Nephron progenitor cell (in vitro differentiated cells): ENCODE measurements around the gene NUDT5.
A peak's percentile ranks its signal among the peaks of the same experiment; 100 is the strongest.

ENCODE experiments used
- DNase-seq: peaks from one replicate; pipeline ENCODE4 v3.0.0; 2021
- H3K27ac Mint-ChIP-seq: 2 replicates; pipeline ENCODE4 v1.8.0; 2021; ENCODE audit warnings: mild to moderate bottlenecking, moderate library complexity, mixed read lengths
- H3K27me3 Mint-ChIP-seq: 2 replicates; pipeline ENCODE4 v1.8.0; 2021; ENCODE audit warnings: mild to moderate bottlenecking, low read depth, mixed read lengths; ENCODE audit not compliant: poor library complexity
- H3K36me3 Mint-ChIP-seq: 2 replicates; pipeline ENCODE4 v1.8.0; 2021; ENCODE audit warnings: low read depth, mixed read lengths
- H3K4me1 Mint-ChIP-seq: 2 replicates; pipeline ENCODE4 v1.8.0; 2021; ENCODE audit warnings: mixed read lengths
- H3K4me3 Mint-ChIP-seq: 2 replicates; pipeline ENCODE4 v1.8.0; 2021; ENCODE audit warnings: mild to moderate bottlenecking, moderate library complexity, mixed read lengths
- H3K9me3 Mint-ChIP-seq: 2 replicates; pipeline ENCODE4 v1.8.0; 2021; ENCODE audit warnings: mild to moderate bottlenecking, moderate library complexity, mixed read lengths
- TF ChIP-seq, protein P1 (sequence below): fragments of 200-600 bp; sonication (generic); IDR thresholded peaks from 2 replicates; pipeline ENCODE4 v1.5.0; 2021; ENCODE audit warnings: antibody characterized with exemption

The NUDT5 gene

DNA sequence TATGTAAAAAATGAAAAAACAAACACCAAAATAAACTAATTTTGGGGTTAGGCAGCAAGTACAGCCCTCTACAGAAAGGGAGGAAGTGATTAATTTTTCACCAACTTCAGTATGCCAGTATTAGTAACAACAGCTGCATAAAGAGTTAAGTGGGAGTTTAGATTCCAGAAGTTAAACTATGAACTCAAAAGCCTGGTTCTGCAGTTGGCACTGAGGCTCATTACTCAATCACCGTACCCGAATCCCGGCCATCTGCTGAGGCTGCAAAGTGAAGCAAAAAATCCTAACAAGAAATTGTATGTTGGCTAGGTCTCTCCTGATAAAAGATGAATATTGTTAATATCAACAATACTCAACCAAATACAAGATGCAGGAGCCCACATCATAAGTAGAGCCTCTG is 4.0 kb downstream of the NUDT5 start:
- peaks cover 37% of the 10 kb centered on the region for H3K4me1 Mint-ChIP-seq
- no peak for DNase-seq
- H3K27ac Mint-ChIP-seq = peak overlapping the region; percentile 88
- no peaks in the 10 kb centered on the region for H3K27me3 Mint-ChIP-seq
- H3K4me3 Mint-ChIP-seq = no peak overlapping the region
- H3K9me3 Mint-ChIP-seq = no peaks in the 10 kb centered on the region
- H3K36me3 Mint-ChIP-seq = peaks cover 22% of the 10 kb centered on the region
- TF ChIP-seq, protein P1, sequence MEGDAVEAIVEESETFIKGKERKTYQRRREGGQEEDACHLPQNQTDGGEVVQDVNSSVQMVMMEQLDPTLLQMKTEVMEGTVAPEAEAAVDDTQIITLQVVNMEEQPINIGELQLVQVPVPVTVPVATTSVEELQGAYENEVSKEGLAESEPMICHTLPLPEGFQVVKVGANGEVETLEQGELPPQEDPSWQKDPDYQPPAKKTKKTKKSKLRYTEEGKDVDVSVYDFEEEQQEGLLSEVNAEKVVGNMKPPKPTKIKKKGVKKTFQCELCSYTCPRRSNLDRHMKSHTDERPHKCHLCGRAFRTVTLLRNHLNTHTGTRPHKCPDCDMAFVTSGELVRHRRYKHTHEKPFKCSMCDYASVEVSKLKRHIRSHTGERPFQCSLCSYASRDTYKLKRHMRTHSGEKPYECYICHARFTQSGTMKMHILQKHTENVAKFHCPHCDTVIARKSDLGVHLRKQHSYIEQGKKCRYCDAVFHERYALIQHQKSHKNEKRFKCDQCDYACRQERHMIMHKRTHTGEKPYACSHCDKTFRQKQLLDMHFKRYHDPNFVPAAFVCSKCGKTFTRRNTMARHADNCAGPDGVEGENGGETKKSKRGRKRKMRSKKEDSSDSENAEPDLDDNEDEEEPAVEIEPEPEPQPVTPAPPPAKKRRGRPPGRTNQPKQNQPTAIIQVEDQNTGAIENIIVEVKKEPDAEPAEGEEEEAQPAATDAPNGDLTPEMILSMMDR = no peak

DNA sequence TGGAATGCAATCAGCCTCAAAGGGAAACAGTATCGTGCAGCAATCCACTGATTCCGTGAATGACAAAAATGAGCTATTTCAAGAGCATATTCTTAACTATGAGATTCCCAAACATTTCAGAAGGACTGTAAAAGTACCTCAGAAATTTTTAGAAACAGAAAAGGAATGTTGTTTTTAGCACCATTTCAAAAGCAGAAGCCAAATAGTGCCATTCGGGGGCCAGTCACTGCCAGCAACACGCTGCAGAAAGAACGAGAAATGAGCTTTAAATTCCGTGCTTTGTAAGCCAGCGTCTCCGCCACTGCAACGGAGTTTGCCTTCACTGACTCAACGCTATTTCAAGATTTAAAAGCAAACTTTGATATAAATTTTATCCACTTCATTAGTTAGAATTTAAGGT is 6.3 kb downstream of the NUDT5 start:
- Mint-ChIP-seq H3K4me1 (peaks cover 23% of the 10 kb centered on the region), H3K4me3 (no peak overlapping the region), H3K36me3 (peaks cover 35% of the 10 kb centered on the region), H3K9me3 (no peaks in the 10 kb centered on the region), H3K27me3 (no peaks in the 10 kb centered on the region), H3K27ac (no peak overlapping the region)
- TF ChIP-seq, protein P1 = no peak
- DNase-seq = no peak

DNA sequence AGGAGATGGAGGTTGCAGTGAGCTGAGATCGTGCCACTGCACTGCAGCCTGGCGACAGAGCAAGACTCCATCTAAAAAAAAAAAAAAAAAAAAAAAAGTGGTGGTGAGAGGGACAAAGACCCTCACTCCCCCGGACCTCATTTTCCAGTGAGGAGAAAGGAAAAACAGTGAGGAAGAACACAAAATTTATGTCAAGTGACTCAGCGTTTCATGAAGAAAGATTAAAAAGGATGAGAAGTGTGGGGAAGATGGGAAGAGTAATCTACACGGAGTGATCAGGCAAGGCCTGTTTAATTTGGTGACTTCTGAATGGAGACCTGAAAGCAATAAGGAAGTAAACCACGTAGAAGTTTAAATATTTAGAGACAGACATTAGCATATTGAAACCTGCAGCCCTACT is 7.0 kb downstream of the NUDT5 start:
- Mint-ChIP-seq H3K27me3 (no peaks in the 10 kb centered on the region), H3K36me3 (peaks cover 37% of the 10 kb centered on the region), H3K27ac (no peak overlapping the region), H3K4me1 (peaks cover 17% of the 10 kb centered on the region), H3K9me3 (no peaks in the 10 kb centered on the region), H3K4me3 (no peak overlapping the region)
- TF ChIP-seq, protein P1 = no peak
- DNase-seq = no peak

DNA sequence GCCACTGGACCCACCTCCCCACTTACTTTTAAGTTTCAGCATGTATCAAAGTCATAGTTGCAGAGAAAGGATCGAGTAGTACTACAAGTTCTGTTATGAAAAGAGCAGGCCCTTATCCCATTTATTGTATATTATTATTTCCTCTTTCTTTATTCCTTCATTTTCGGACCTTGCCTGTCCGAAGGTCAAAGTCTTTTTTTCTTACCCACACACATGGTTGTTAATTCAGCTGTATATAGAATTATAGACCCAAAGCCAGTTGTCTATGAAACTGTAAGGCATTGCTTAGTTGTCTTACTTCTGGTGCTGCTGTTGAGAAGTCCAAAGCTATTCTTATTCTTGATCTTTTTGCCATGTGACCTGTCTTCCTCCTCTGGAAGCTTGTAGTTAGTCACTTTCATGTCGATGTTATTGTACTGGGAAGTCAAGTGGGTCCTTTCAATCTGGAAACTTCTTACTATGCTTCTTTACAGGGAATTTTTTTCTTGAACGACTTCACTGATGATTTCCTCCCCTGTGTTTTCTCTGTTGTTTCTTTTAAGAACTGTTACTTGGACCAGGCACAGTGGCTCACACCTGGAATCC is 8.3 kb downstream of the NUDT5 start:
- H3K9me3 Mint-ChIP-seq = no peaks in the 10 kb centered on the region
- DNase-seq = no peak
- H3K4me1 Mint-ChIP-seq = peaks cover 10% of the 10 kb centered on the region
- no peaks in the 10 kb centered on the region for H3K27me3 Mint-ChIP-seq
- H3K36me3 Mint-ChIP-seq = peaks cover 45% of the 10 kb centered on the region
- TF ChIP-seq, protein P1 = no peak
- H3K27ac Mint-ChIP-seq = peak overlapping the region; percentile 60
- no peak overlapping the region for H3K4me3 Mint-ChIP-seq

DNA sequence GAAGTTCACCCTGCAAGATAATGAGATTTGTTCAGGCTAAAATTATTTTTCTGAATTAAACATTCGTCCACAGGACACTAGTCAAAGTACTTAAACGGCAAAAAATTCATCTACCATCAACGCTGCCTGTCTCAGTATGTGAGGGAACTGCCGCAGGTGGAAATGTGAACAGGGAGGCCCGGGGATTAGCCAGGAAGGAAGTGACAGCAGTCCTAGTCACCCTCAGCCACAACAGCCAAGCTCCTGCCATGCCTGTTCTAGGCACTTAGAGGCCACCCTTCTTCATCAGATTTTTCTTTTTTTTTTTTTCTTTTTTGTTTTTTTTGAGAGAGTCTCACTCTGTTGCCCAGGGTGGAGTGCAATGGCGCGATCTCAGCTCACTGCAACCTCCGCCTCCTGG is 9.4 kb downstream of the NUDT5 start:
- peaks cover 50% of the 10 kb centered on the region for H3K36me3 Mint-ChIP-seq
- TF ChIP-seq, protein P1 = no peak
- H3K4me3 Mint-ChIP-seq = no peak overlapping the region
- no peaks in the 10 kb centered on the region for H3K9me3 Mint-ChIP-seq
- peaks cover 5% of the 10 kb centered on the region for H3K4me1 Mint-ChIP-seq
- DNase-seq = no peak
- H3K27ac Mint-ChIP-seq = no peak overlapping the region
- H3K27me3 Mint-ChIP-seq = no peaks in the 10 kb centered on the region

DNA sequence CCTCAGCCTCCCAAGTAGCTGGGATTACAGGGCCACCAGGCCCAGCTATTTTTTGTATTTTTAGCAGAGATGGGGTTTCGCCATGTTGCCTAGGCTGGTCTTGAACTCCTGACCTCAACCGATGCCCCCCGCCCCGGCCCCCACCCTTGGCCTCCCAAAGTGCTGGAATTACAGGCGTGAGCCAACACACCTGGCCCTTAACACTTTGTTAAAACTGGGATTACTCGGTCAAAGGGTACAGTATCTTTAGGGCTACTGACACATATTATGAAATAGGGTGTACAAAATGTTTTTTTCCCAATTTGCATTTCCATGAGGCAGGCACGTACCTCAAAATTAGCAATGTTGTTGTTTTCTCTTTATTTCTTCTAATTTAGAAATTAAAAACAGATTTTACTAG is 11.5 kb downstream of the NUDT5 start:
- TF ChIP-seq, protein P1 = no peak
- Mint-ChIP-seq H3K4me3 (no peak overlapping the region), H3K9me3 (no peaks in the 10 kb centered on the region), H3K27me3 (no peaks in the 10 kb centered on the region), H3K36me3 (peaks cover 45% of the 10 kb centered on the region), H3K27ac (no peak overlapping the region), H3K4me1 (peaks cover 5% of the 10 kb centered on the region)
- no peak for DNase-seq
